ENCODE results near the gene PSD2.
A peak's percentile ranks its signal among the peaks of the same experiment; 100 is the strongest.

The PSD2 gene

DNA sequence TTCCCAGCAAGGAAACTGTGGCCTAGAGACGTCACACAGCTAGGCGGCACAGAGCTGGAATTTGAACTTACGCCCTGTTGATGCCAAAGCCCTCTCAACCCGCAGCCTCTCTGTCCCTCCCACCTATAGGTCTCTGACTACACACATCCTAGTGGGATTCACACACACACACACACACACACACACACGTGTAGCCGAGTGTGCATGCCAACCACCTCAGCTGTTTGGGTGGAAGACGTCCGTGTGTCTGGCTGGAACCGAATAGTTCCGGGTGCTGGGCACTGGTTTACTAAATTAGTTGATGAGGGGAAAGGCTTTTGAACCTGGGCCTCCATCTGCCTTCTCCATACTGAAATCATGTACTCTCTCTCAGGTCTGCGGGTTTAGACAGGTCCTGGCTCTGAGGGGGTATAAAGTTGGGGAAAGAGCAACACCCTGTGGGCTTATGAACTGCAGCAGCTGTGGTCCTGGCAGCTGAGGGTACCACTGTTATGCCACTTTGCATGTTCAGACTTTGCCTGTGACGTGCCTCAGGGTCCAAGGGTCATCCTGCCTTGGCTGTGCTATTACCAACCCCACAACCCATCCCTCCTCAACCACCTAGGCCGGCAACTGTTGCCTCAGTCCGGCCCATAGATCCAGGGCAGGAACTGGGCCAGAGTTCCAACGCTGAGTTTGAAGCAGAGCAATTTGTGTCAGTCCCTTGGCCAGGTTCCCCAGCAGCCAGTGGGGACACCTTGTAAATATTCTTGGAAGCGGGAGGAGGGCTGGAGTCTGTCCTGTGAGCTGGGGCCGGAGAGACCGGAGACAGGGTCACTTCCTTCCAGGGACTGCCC is 50.5 kb downstream of the PSD2 start:
- DNase-seq: no peak
- in situ Hi-C loops (cut with MboI; ENCODE audit: low pct_unique_long_range_greater_than_20kb, low sequenced_read_pairs): loop anchor here (10.0 kb wide), 1 partner anchor 51 kb away; the partner anchor contains the start of gene PSD2

DNA sequence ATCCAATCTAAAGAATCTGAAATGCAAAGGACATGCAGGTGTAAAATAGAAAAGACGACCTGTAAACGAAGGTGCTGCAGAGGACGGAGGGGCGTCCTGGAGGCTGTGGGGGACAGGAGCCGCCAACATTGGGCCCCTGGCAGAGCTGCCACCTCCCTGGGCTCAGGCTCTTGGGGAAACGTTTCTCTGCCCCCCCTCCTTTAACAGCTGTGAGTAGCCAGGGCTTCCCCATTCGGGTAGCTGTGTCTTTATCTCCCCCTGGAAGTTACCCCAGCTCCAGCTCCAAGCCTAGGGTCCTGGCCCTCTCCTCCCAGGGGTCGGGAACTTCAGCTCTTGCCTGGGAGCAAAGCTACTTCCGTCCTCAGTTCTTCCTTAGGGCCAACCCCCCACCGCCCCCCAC is 51.5 kb downstream of the PSD2 start:
- DNase-seq: no peak
- in situ Hi-C loops (cut with MboI; ENCODE audit: low pct_unique_long_range_greater_than_20kb, low sequenced_read_pairs): loop anchor here (10.0 kb wide), 1 partner anchor 52 kb away; the partner anchor contains the start of gene PSD2

- in situ Hi-C loops (cut with MboI; ENCODE audit: low pct_unique_long_range_greater_than_20kb, low sequenced_read_pairs): loop anchor here (10.0 kb wide), 1 partner anchor 53 kb away; the partner anchor contains the start of gene PSD2
- peak; percentile 68 for DNase-seq
These were observed 52.3 kb downstream of the PSD2 start for GRCh38 chr5:139847790-139848507.

DNA sequence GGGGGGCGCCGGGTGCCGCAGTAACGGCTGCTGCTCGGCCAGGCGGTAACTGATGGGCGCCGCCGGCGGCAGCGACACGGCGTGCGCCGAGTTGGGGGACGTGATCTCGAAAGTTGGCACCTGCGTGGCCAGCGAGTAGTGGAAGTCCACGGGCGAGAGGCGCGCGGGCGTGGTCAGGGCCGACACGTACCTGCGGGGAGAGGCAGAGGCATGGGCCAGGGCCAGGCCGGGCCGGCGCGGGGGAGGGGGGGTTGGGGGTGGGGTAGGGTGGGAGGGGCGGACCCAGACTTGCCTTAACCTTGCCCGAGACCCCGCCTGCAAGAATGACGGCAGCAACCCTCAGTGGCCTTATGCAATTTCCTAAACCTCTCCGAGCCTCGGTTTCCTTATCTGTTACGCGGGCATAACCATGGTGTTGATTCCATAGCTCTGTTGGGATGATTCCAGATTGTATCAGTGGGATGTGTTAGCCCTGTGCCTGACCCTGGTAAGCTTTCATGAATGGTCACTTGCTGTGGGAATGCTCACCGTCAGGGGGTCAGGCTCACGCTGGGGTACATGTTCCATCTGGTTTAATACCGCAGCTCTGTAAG is 53.0 kb downstream of the PSD2 start:
- in situ Hi-C loops (cut with MboI; ENCODE audit: low pct_unique_long_range_greater_than_20kb, low sequenced_read_pairs): loop anchor here (10.0 kb wide), 1 partner anchor 54 kb away; the partner anchor contains the start of gene PSD2
- no peak for DNase-seq

DNA sequence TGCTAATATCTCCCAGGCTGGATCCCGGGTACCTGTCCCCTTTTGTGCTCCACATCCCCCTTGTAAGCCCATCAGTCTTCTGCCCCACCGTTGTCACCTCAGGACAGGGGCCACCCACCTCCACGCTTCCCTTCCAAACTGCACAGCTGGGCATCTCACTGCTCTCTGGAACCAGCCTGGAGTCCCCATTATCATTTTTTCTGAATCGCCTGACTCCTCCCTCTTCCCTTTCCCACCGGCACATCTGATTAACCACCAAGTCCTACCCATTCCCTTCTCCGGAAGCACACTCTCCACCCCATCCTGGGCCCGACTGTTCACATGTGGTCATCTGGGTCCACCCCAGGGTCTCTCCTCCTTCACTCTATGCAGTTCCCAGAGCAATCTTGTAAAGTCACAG is 53.9 kb downstream of the PSD2 start:
- in situ Hi-C loops (cut with MboI; ENCODE audit: low pct_unique_long_range_greater_than_20kb, low sequenced_read_pairs): loop anchor here (10.0 kb wide), 1 partner anchor 55 kb away; the partner anchor contains the start of gene PSD2
- DNase-seq: no peak

DNA sequence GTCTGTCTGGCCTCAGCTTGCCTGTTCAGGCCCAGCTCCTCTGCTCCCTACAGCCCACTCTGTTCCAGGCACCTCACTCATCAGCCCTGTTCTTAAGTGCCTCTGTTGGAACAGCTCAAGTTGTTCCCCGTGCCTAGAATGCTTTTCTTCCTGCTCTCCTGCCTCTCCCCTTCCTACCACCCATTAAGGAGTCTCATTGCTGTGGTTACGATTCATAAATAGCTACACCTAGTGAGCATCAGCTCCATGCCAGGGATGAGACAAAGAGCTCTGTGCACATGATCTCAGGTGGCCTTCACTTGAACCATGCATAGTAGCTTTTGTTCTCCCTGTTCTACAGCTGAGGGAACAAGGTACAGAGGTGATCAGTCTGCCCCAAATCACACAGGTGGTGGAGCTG is 54.3 kb downstream of the PSD2 start:
- in situ Hi-C loops (cut with MboI; ENCODE audit: low pct_unique_long_range_greater_than_20kb, low sequenced_read_pairs): loop anchor here (10.0 kb wide), 1 partner anchor 55 kb away; the partner anchor contains the start of gene PSD2
- no peak for DNase-seq

- in situ Hi-C loops (cut with MboI; ENCODE audit: low pct_unique_long_range_greater_than_20kb, low sequenced_read_pairs): no loop called here
- DNase-seq: no peak
These were observed 54.9 kb downstream of the PSD2 start for GRCh38 chr5:139850423-139851016.

DNA sequence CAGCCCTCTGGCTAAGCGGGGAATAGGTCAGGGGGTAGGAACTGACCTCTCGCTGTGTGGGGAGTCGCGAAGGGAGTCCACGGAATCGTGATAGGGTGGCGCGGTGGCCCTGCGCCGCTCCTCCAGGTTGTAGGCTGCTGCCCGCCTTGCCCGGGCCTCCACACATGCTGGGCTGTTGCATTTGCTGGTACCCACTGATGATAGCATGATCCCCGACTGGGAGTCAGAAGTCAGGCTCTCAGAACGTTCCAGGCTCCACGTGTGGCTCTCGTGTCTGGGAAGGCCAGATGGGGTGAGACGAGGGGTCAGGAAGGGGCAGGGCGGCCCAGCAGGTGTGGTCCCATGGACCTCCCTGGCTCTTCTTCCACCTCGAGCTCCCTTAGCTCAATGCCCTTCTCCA is 56.0 kb downstream of the PSD2 start:
- in situ Hi-C loops (cut with MboI; ENCODE audit: low pct_unique_long_range_greater_than_20kb, low sequenced_read_pairs): no loop called here
- DNase-seq: no peak

DNA sequence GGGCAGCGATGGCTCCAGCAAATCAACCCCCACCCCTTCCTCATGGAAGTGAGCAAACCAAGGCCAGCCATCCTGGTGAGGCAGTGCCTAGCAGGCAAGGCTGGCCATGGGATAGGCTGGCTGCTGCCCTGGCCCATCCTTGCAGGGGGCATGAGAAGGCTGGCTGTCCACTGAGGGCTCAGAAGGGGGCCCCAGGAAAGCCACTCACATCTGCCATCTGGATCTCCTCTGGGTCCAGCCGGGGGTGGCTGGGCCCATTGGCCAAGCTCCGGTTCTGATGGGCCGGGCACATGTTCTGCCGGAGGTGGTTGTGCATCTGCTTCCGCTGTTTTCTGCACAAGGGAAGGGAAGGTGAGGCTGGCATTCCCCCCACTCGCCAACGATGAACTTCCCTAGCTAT is 57.1 kb downstream of the PSD2 start:
- in situ Hi-C loops (cut with MboI; ENCODE audit: low pct_unique_long_range_greater_than_20kb, low sequenced_read_pairs): no loop called here
- DNase-seq: no peak

GRCh38 chr5:139854029-139854605 is 58.5 kb downstream of the PSD2 start:
- no peak for DNase-seq
- in situ Hi-C loops (cut with MboI; ENCODE audit: low pct_unique_long_range_greater_than_20kb, low sequenced_read_pairs): no loop called here

- DNase-seq: no peak
- in situ Hi-C loops (cut with MboI; ENCODE audit: low pct_unique_long_range_greater_than_20kb, low sequenced_read_pairs): no loop called here
These were observed 59.3 kb downstream of the PSD2 start for GRCh38 chr5:139854953-139855352.

DNA sequence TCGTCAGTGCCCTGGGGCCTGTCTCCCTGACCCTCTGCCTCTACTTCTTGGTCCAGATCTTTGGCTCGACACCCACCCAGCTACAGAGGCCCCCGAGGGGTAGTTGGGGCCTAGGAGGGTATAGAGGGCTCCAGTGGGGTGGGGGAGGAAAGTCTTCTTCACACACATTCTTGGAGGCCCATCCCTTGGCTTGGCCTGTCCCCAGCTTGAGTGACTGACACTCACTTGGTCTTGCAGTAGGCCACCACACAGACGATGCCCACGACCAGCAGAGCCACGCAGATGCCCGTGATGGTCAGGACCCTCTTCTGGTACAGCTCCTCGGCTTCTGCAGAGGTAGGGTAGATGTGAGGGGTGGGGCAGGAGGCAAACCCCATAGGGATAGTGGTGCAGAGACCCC is 59.8 kb downstream of the PSD2 start:
- DNase-seq: no peak
- in situ Hi-C loops (cut with MboI; ENCODE audit: low pct_unique_long_range_greater_than_20kb, low sequenced_read_pairs): no loop called here

DNA sequence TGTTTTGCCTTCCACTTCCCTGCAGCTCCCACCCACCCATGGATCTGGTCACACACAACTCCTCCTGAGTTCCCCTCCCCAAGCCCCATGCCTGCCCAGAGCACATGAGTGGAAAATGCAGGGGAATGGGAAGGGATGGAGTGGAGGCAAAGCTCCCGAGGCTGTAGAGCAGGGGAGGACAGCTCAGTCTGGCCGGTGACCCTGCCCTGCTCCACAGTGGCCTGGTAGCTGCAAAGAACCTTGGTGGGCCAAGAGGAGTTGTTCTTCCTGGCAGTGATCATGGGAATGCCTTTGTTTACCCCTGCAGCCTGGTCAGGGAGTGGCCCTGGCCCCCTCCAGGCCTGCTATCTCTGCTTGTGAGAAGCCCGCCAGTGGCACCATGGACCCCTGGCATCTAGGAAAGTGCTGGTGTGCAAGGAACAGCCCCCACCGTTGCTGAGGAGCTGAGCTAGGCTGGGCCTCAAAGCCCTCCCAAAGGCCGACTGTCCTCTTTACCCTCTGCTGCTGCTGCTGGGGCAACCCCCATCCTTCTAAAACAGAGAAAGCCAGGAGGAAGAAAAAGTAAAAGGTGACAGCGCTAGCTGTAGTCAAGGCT is 60.4 kb downstream of the PSD2 start:
- no peak for DNase-seq
- in situ Hi-C loops (cut with MboI; ENCODE audit: low pct_unique_long_range_greater_than_20kb, low sequenced_read_pairs): no loop called here

DNA sequence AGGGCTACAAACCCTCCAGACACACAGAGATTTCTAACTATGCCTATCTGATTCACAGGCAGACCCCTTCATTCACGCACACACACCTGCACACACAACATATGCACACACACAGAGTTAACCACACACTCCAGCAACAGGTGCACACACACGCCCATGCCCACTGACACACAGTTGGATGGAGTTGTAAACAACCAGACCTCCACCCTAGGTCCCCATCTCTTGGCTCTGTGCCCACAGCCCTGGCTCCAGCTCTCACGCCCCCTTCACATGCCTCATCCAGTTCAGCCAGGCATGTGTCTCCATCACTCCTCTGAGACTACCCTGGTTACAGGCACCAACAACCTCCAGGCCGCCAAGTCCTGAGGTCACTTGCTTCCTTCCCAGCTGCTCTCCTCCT is 61.1 kb downstream of the PSD2 start:
- in situ Hi-C loops (cut with MboI; ENCODE audit: low pct_unique_long_range_greater_than_20kb, low sequenced_read_pairs): no loop called here
- no peak for DNase-seq

DNA sequence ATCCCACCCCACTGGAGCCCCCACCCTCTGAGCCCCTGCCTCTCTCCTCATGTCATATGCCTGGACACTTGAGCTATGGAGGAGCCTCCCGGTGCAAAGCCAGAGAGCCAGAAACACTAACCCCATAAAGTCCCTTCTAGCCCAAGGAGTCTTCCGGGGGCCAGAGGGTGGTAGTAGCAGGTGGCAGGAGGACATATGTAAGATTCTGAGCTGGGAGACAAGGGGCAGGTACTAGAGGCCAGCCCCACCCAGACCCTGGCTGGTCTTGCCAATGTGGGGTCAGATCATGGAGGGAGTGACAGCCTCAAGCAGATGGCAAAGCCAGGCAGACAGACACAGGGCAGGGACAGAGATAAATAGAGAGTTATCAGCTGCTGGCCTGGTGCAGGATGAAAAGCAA is 63.4 kb downstream of the PSD2 start:
- in situ Hi-C loops (cut with MboI; ENCODE audit: low pct_unique_long_range_greater_than_20kb, low sequenced_read_pairs): no loop called here
- DNase-seq: no peak

GRCh38 chr5:139861021-139861888 is 65.6 kb downstream of the PSD2 start:
- in situ Hi-C loops (cut with MboI; ENCODE audit: low pct_unique_long_range_greater_than_20kb, low sequenced_read_pairs): no loop called here
- DNase-seq: no peak

- DNase-seq: no peak
- in situ Hi-C loops (cut with MboI; ENCODE audit: low pct_unique_long_range_greater_than_20kb, low sequenced_read_pairs): no loop called here
These were observed 66.2 kb downstream of the PSD2 start for GRCh38 chr5:139861889-139862207.

- in situ Hi-C loops (cut with MboI; ENCODE audit: low pct_unique_long_range_greater_than_20kb, low sequenced_read_pairs): no loop called here
- no peak for DNase-seq
These were observed 66.7 kb downstream of the PSD2 start for GRCh38 chr5:139862313-139862712.

Data from KBM-7 (cell line).